ENCODE data around the gene RAB25.

GRCh38 chr1:156080863-156081179 is 19.9 kb downstream of the RAB25 start:
- TF ChIP-seq CTCF (conservative IDR thresholded peaks at IDR 0.05; ENCODE audit: low read depth, low read length) (no peak), EZH2 (IDR thresholded peaks at IDR 0.05; ENCODE audit: low read length, unreplicated experiment) (no peak), EZH2phosphoT487 (IDR thresholded peaks at IDR 0.05; ENCODE audit: borderline replicate concordance, low read length) (no peak)

Measured in PC-3 (cell line).